Neural cell (in vitro differentiated cells): ENCODE results near the gene NREP.

ENCODE experiments used
- EP300 ChIP-seq: fragments of 450-650 bp; conservative IDR thresholded peaks from 2 replicates; pipeline ENCODE4 v1.6.1; 2014; ENCODE audit warnings: antibody characterized with exemption, mild to moderate bottlenecking, moderate library complexity; ENCODE audit not compliant: poor library complexity, severe bottlenecking
- EZH2 ChIP-seq: fragments of 200-600, 300-800 bp; shearing (Covaris generic), sonication (generic); IDR thresholded peaks from 2 replicates; pipeline ENCODE4 v1.6.1; 2014; ENCODE audit warnings: antibody characterized with exemption, low read length, borderline replicate concordance, mild to moderate bottlenecking; ENCODE audit not compliant: insufficient read depth, poor library complexity, severe bottlenecking
- MXI1 ChIP-seq: fragments of 450-650 bp; conservative IDR thresholded peaks from 2 replicates; pipeline ENCODE4 v1.6.1; 2014; ENCODE audit warnings: antibody characterized with exemption, mild to moderate bottlenecking; ENCODE audit not compliant: poor library complexity, severe bottlenecking
- POLR2AphosphoS5 ChIP-seq: IDR thresholded peaks from 2 replicates; pipeline ENCODE4 v1.6.1; 2012
- SMC3 ChIP-seq: fragments of 450-650 bp; conservative IDR thresholded peaks from 2 replicates; pipeline ENCODE4 v1.6.1; 2014; ENCODE audit warnings: antibody characterized with exemption, mild to moderate bottlenecking, moderate library complexity; ENCODE audit not compliant: poor library complexity
- TAF1 ChIP-seq: IDR thresholded peaks from 2 replicates; pipeline ENCODE4 v1.6.1; 2012; ENCODE audit warnings: low read depth
- TF ChIP-seq, protein P1 (sequence below): fragments of 450-650 bp; IDR thresholded peaks from 2 replicates; pipeline ENCODE4 v1.5.1; 2014; ENCODE audit warnings: antibody characterized with exemption, mild to moderate bottlenecking, moderate library complexity; ENCODE audit not compliant: poor library complexity, severe bottlenecking
- TF ChIP-seq, protein P2 (sequence below): IDR thresholded peaks from 2 replicates; pipeline ENCODE4 v1.6.1; 2012; ENCODE audit warnings: borderline replicate concordance

DNA sequence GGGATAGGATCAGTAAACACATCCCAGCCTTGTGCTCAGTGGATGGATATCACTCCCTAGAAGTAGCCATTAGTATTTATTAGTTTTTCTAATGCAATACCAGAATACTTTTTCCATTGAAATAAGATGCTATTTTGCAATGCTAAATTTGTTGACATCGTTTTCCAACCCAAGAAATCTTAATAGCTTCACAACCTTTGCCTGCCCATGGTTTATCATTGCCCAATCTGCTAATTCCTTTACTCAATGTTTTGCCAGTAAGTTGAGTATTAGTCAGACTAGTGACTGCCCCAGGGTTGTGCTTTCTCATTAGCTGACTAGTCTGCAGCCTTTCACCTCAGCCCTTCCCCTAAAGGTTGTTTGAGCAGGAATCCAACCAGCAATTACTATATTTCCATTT lies 62.9 kb downstream of the NREP start:
- TF ChIP-seq, protein P1, sequence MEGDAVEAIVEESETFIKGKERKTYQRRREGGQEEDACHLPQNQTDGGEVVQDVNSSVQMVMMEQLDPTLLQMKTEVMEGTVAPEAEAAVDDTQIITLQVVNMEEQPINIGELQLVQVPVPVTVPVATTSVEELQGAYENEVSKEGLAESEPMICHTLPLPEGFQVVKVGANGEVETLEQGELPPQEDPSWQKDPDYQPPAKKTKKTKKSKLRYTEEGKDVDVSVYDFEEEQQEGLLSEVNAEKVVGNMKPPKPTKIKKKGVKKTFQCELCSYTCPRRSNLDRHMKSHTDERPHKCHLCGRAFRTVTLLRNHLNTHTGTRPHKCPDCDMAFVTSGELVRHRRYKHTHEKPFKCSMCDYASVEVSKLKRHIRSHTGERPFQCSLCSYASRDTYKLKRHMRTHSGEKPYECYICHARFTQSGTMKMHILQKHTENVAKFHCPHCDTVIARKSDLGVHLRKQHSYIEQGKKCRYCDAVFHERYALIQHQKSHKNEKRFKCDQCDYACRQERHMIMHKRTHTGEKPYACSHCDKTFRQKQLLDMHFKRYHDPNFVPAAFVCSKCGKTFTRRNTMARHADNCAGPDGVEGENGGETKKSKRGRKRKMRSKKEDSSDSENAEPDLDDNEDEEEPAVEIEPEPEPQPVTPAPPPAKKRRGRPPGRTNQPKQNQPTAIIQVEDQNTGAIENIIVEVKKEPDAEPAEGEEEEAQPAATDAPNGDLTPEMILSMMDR = no peak
- TF ChIP-seq EZH2 (no peak), MXI1 (no peak), TAF1 (no peak), POLR2AphosphoS5 (no peak), EP300 (no peak), SMC3 (no peak)
- TF ChIP-seq, protein P2, sequence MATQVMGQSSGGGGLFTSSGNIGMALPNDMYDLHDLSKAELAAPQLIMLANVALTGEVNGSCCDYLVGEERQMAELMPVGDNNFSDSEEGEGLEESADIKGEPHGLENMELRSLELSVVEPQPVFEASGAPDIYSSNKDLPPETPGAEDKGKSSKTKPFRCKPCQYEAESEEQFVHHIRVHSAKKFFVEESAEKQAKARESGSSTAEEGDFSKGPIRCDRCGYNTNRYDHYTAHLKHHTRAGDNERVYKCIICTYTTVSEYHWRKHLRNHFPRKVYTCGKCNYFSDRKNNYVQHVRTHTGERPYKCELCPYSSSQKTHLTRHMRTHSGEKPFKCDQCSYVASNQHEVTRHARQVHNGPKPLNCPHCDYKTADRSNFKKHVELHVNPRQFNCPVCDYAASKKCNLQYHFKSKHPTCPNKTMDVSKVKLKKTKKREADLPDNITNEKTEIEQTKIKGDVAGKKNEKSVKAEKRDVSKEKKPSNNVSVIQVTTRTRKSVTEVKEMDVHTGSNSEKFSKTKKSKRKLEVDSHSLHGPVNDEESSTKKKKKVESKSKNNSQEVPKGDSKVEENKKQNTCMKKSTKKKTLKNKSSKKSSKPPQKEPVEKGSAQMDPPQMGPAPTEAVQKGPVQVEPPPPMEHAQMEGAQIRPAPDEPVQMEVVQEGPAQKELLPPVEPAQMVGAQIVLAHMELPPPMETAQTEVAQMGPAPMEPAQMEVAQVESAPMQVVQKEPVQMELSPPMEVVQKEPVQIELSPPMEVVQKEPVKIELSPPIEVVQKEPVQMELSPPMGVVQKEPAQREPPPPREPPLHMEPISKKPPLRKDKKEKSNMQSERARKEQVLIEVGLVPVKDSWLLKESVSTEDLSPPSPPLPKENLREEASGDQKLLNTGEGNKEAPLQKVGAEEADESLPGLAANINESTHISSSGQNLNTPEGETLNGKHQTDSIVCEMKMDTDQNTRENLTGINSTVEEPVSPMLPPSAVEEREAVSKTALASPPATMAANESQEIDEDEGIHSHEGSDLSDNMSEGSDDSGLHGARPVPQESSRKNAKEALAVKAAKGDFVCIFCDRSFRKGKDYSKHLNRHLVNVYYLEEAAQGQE = no peak
